Neural cell (in vitro differentiated cells): Measurements from ENCODE around the gene HMCN2. TPM values are rescaled to one million over a fixed set of nuclear protein-coding genes. Genes with fewer than 3 reads are reported as not detected.

ENCODE experiments used
- H2AFZ ChIP-seq: fragments of 200-600, 300-800 bp; sonication (generic), shearing (Covaris generic); 2 replicates; pipeline ENCODE4 v1.6.0; 2014; ENCODE audit warnings: low read depth, mild to moderate bottlenecking, antibody characterized with exemption, low read length, moderate library complexity
- H3F3A ChIP-seq: fragments of 200-600 bp; shearing (Covaris generic); 2 replicates; pipeline ENCODE4 v1.6.1; 2016; ENCODE audit warnings: mild to moderate bottlenecking, moderate library complexity, mixed read lengths, antibody characterized with exemption, low read length; ENCODE audit not compliant: insufficient read depth, poor library complexity, severe bottlenecking
- H3K27ac ChIP-seq: fragments of 200-600, 300-800 bp; sonication (generic), shearing (Covaris generic); 2 replicates; pipeline ENCODE4 v1.5.1; 2014; ENCODE audit warnings: mild to moderate bottlenecking, low read length, moderate library complexity
- H3K27me3 ChIP-seq: fragments of 300-800, 200-600 bp; sonication (generic), shearing (Covaris generic); 2 replicates; pipeline ENCODE4 v1.6.0; 2014; ENCODE audit warnings: mild to moderate bottlenecking, low read depth, low read length, moderate library complexity; ENCODE audit not compliant: insufficient read depth
- H3K36me3 ChIP-seq: fragments of 300-800, 200-600 bp; sonication (generic), shearing (Covaris generic); 2 replicates; pipeline ENCODE4 v1.5.1; 2014; ENCODE audit warnings: mild to moderate bottlenecking, antibody characterized with exemption, low read length, moderate library complexity; ENCODE audit not compliant: insufficient read depth
- H3K4me2 ChIP-seq: fragments of 300-800, 200-600 bp; sonication (generic), shearing (Covaris generic); 2 replicates; pipeline ENCODE4 v1.6.0; 2014; ENCODE audit warnings: mild to moderate bottlenecking, low read length
- H3K4me3 ChIP-seq: fragments of 300-800, 200-600 bp; sonication (generic), shearing (Covaris generic); 2 replicates; pipeline ENCODE4 v1.5.1; 2014; ENCODE audit warnings: mild to moderate bottlenecking, low read length, moderate library complexity
- H3K79me2 ChIP-seq: fragments of 200-600 bp; shearing (Covaris generic); replicated peaks from 2 replicates; pipeline ENCODE4 v1.6.0; 2014; ENCODE audit warnings: mild to moderate bottlenecking, low read length, moderate library complexity; ENCODE audit not compliant: insufficient read depth
- H3K9ac ChIP-seq: fragments of 300-800, 200-600 bp; sonication (generic), shearing (Covaris generic); 2 replicates; pipeline ENCODE4 v1.6.1; 2016; ENCODE audit warnings: mild to moderate bottlenecking, low read length, mixed read lengths
- H3K9me2 ChIP-seq: fragments of 200-600 bp; shearing (Covaris generic); 2 replicates; pipeline ENCODE4 v1.6.1; 2016; ENCODE audit warnings: mild to moderate bottlenecking, low read length, mixed read lengths; ENCODE audit not compliant: insufficient read depth
- H3K9me3 ChIP-seq: fragments of 200-600, 300-800 bp; sonication (generic), shearing (Covaris generic); 2 replicates; pipeline ENCODE4 v1.6.1; 2016; ENCODE audit warnings: mild to moderate bottlenecking, mixed run types, low read length, moderate library complexity, mixed read lengths
- H4K20me1 ChIP-seq: fragments of 200-600 bp; shearing (Covaris generic); 2 replicates; pipeline ENCODE4 v1.6.1; 2016; ENCODE audit warnings: mild to moderate bottlenecking, mixed run types; ENCODE audit not compliant: insufficient read depth
- EP300 ChIP-seq: fragments of 450-650 bp; conservative IDR thresholded peaks from 2 replicates; pipeline ENCODE4 v1.6.1; 2014; ENCODE audit warnings: antibody characterized with exemption, mild to moderate bottlenecking, moderate library complexity; ENCODE audit not compliant: poor library complexity, severe bottlenecking
- EZH2 ChIP-seq: fragments of 200-600, 300-800 bp; shearing (Covaris generic), sonication (generic); IDR thresholded peaks from 2 replicates; pipeline ENCODE4 v1.6.1; 2014; ENCODE audit warnings: antibody characterized with exemption, low read length, borderline replicate concordance, mild to moderate bottlenecking; ENCODE audit not compliant: insufficient read depth, poor library complexity, severe bottlenecking
- MXI1 ChIP-seq: fragments of 450-650 bp; conservative IDR thresholded peaks from 2 replicates; pipeline ENCODE4 v1.6.1; 2014; ENCODE audit warnings: antibody characterized with exemption, mild to moderate bottlenecking; ENCODE audit not compliant: poor library complexity, severe bottlenecking
- POLR2AphosphoS5 ChIP-seq: IDR thresholded peaks from 2 replicates; pipeline ENCODE4 v1.6.1; 2012
- RAD21 ChIP-seq: fragments of 450-650 bp; conservative IDR thresholded peaks from 2 replicates; pipeline ENCODE4 v1.6.1; 2014; ENCODE audit warnings: antibody characterized with exemption, mild to moderate bottlenecking, moderate library complexity
- SMC3 ChIP-seq: fragments of 450-650 bp; conservative IDR thresholded peaks from 2 replicates; pipeline ENCODE4 v1.6.1; 2014; ENCODE audit warnings: antibody characterized with exemption, mild to moderate bottlenecking, moderate library complexity; ENCODE audit not compliant: poor library complexity
- TAF1 ChIP-seq: IDR thresholded peaks from 2 replicates; pipeline ENCODE4 v1.6.1; 2012; ENCODE audit warnings: low read depth
- polyA plus RNA-seq: library from polyadenylated mRNA; depleted of rRNA; stranded (reverse); fragments of >200 nt; gene quantifications from 2 replicates; pipeline ENCODE4 v1.2.3, GENCODE V29; 2014
- TF ChIP-seq, protein P1 (sequence below): fragments of 450-650 bp; IDR thresholded peaks from 2 replicates; pipeline ENCODE4 v1.5.1; 2014; ENCODE audit warnings: antibody characterized with exemption, mild to moderate bottlenecking, moderate library complexity; ENCODE audit not compliant: poor library complexity, severe bottlenecking
- TF ChIP-seq, protein P2 (sequence below): IDR thresholded peaks from 2 replicates; pipeline ENCODE4 v1.6.1; 2012; ENCODE audit warnings: borderline replicate concordance

Gene HMCN2
- polyA plus RNA-seq, 1 donor from 2014 or later = 1.7 TPM

DNA sequence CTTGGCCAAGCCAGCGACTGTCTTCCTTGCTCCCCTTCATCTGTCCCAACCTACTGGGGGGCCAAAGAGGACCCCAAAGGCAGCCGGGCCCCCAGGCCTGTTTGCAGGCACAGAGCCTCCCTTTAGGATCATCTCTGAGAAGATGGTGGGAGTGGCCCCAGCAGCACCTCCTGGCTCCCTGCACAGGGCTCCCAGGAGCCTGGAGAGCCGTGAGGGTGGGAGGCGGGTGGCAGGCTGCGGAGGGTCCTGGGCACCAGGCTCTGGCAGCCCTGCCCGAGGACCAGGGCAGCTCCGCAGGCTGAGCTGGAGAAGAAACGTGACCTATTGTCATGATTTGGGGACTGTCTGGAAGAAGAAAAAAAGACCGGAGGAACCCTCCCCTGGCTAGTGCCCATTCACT is 212.6 kb downstream of the HMCN2 start:
- peaks cover 31% of the 10 kb centered on the region for H3K27me3 ChIP-seq
- no peaks in the 10 kb centered on the region for H4K20me1 ChIP-seq
- H3K79me2 ChIP-seq = no peaks in the 10 kb centered on the region
- H3K9me2 ChIP-seq = no peaks in the 10 kb centered on the region
- H3K9me3 ChIP-seq = no peaks in the 10 kb centered on the region
- H3K36me3 ChIP-seq = no peaks in the 10 kb centered on the region
- no peak overlapping the region for H3K4me2 ChIP-seq
- TF ChIP-seq EZH2 (no peak), EP300 (no peak)
- H2AFZ ChIP-seq = no peak overlapping the region
- H3K9ac ChIP-seq = no peak overlapping the region
- H3F3A ChIP-seq = no peaks in the 10 kb centered on the region
- no peak overlapping the region for H3K4me3 ChIP-seq
- no peak overlapping the region for H3K27ac ChIP-seq

DNA sequence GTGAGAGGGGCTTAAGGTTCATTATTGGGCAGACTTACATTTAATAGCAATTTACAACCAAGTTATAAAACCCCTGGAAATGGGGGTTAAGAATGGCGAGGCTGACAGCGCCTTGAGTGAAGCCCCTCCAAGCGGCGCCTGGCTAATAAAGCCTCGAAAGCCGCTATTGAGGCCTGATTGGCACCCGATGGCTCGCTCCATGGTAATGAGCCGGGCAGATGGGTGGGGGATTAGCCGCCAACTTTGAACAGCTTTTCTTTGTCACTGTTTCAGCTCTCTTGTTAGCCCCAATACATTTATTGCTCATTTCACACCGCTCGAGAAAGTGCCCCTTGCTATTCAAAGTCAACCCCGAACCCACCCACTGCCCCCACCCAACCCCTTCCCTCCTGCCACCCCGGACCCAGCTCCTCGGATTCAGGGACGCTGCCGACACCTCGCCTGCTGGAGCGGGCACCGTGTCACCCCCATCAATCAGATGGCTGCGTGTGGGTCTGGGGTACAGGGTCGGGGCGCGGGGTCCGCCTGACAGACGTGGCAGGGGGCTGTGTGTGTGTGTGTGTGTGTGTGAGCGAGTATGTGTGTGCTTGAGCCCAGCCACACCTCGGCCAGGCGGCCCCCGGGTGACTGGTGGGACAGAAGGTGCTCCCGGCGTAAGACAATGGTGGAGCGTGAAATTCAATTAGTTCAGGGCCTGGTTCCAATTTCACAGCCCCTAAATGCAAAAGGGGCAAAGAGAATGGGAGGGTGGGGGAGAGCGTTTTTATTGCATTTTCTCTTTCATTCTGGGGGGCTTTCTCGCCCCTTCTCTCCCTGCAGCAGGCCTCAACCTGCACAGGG is 213.4 kb downstream of the HMCN2 start:
- Histone ChIP-seq H3K9ac (no peak overlapping the region), H3K4me2 (no peak overlapping the region), H2AFZ (no peak overlapping the region), H3K9me3 (no peaks in the 10 kb centered on the region), H3K79me2 (no peaks in the 10 kb centered on the region), H3K27me3 (peaks cover 36% of the 10 kb centered on the region), H3K36me3 (no peaks in the 10 kb centered on the region), H3K27ac (no peak overlapping the region), H3F3A (peaks cover 3% of the 10 kb centered on the region), H3K9me2 (no peaks in the 10 kb centered on the region), H4K20me1 (no peaks in the 10 kb centered on the region), H3K4me3 (no peak overlapping the region)
- no peak for TF ChIP-seq TAF1
- no peak for TF ChIP-seq MXI1
- TF ChIP-seq, protein P1, sequence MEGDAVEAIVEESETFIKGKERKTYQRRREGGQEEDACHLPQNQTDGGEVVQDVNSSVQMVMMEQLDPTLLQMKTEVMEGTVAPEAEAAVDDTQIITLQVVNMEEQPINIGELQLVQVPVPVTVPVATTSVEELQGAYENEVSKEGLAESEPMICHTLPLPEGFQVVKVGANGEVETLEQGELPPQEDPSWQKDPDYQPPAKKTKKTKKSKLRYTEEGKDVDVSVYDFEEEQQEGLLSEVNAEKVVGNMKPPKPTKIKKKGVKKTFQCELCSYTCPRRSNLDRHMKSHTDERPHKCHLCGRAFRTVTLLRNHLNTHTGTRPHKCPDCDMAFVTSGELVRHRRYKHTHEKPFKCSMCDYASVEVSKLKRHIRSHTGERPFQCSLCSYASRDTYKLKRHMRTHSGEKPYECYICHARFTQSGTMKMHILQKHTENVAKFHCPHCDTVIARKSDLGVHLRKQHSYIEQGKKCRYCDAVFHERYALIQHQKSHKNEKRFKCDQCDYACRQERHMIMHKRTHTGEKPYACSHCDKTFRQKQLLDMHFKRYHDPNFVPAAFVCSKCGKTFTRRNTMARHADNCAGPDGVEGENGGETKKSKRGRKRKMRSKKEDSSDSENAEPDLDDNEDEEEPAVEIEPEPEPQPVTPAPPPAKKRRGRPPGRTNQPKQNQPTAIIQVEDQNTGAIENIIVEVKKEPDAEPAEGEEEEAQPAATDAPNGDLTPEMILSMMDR = no peak
- no peak for TF ChIP-seq SMC3
- TF ChIP-seq EZH2 = no peak
- TF ChIP-seq POLR2AphosphoS5 = no peak

DNA sequence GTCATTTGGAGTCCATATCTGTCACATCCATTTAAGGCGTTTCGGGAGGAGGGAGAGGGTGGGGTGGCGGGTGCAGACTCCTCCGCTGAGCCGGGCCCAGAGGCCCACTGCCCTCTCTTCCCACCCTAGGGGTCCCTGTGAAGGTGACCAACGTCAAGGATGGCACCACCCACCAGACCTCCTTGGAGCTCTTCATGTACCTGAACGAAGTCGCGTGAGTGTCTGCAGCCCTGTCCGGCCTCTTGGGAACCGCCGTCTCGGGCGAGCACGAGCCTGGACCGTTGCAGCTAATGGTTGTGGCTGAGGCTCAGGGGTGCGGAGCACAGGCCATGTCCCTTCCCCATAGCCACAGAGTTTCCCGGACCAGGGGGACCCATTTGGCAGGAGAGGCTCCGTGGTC is 214.0 kb downstream of the HMCN2 start:
- H3K9me3 ChIP-seq = no peaks in the 10 kb centered on the region
- H4K20me1 ChIP-seq = no peaks in the 10 kb centered on the region
- H3K36me3 ChIP-seq = no peaks in the 10 kb centered on the region
- no peaks in the 10 kb centered on the region for H3K9me2 ChIP-seq
- H2AFZ ChIP-seq = no peak overlapping the region
- H3K27me3 ChIP-seq = peaks cover 36% of the 10 kb centered on the region
- TF ChIP-seq EZH2 = no peak
- TF ChIP-seq, protein P1 = no peak
- no peak for TF ChIP-seq MXI1
- no peak for TF ChIP-seq SMC3
- no peak for TF ChIP-seq RAD21
- no peak for TF ChIP-seq POLR2AphosphoS5
- no peak for TF ChIP-seq TAF1
- TF ChIP-seq, protein P2, sequence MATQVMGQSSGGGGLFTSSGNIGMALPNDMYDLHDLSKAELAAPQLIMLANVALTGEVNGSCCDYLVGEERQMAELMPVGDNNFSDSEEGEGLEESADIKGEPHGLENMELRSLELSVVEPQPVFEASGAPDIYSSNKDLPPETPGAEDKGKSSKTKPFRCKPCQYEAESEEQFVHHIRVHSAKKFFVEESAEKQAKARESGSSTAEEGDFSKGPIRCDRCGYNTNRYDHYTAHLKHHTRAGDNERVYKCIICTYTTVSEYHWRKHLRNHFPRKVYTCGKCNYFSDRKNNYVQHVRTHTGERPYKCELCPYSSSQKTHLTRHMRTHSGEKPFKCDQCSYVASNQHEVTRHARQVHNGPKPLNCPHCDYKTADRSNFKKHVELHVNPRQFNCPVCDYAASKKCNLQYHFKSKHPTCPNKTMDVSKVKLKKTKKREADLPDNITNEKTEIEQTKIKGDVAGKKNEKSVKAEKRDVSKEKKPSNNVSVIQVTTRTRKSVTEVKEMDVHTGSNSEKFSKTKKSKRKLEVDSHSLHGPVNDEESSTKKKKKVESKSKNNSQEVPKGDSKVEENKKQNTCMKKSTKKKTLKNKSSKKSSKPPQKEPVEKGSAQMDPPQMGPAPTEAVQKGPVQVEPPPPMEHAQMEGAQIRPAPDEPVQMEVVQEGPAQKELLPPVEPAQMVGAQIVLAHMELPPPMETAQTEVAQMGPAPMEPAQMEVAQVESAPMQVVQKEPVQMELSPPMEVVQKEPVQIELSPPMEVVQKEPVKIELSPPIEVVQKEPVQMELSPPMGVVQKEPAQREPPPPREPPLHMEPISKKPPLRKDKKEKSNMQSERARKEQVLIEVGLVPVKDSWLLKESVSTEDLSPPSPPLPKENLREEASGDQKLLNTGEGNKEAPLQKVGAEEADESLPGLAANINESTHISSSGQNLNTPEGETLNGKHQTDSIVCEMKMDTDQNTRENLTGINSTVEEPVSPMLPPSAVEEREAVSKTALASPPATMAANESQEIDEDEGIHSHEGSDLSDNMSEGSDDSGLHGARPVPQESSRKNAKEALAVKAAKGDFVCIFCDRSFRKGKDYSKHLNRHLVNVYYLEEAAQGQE = no peak
- TF ChIP-seq EP300 = no peak
- no peak overlapping the region for H3K27ac ChIP-seq
- no peak overlapping the region for H3K9ac ChIP-seq
- no peak overlapping the region for H3K4me2 ChIP-seq
- peaks cover 4% of the 10 kb centered on the region for H3F3A ChIP-seq
- H3K79me2 ChIP-seq = no peaks in the 10 kb centered on the region
- no peak overlapping the region for H3K4me3 ChIP-seq
